ENCODE measurements around the gene TBX1. TPM values are rescaled to one million over a fixed set of nuclear protein-coding genes. Genes with fewer than 3 reads are reported as not detected.

Gene TBX1
- total RNA-seq, 1 experiment from 2014 or later = 12.8 TPM

GRCh38 chr22:19749876-19750275 lies 10.7 kb upstream of the TBX1 start (continued):
- TF ChIP-seq ZNF138 (CRISPR knock-in tag; conservative IDR thresholded peaks at IDR 0.05) (no peak), ELF4 (CRISPR knock-in tag; IDR thresholded peaks at IDR 0.05; ENCODE audit: low read depth) (no peak)

- no peaks in the 10 kb centered on the region for H3K36me3 Mint-ChIP-seq
- DNase-seq (ENCODE audit: low spot score) (no peak), ATAC-seq (no peak)
- H3K9me3 Mint-ChIP-seq = no peaks in the 10 kb centered on the region
- no peak overlapping the region for H3K4me3 Mint-ChIP-seq
- H3K27me3 Mint-ChIP-seq (ENCODE audit: low read depth) = peaks cover 42% of the 10 kb centered on the region
- no peak for TF ChIP-seq JUN (CRISPR knock-in tag; IDR thresholded peaks at IDR 0.05)
- no peak for TF ChIP-seq E2F5 (CRISPR knock-in tag; IDR thresholded peaks at IDR 0.05)
- TF ChIP-seq NR2C2 (CRISPR knock-in tag; IDR thresholded peaks at IDR 0.05) = no peak
- TF ChIP-seq NR3C1 (CRISPR knock-in tag; conservative IDR thresholded peaks at IDR 0.05; ENCODE audit: low read depth) = no peak
- TF ChIP-seq KAT7 (CRISPR knock-in tag; IDR thresholded peaks at IDR 0.05; ENCODE audit: borderline replicate concordance) = no peak
- no peak for TF ChIP-seq CBFB (CRISPR knock-in tag; IDR thresholded peaks at IDR 0.05; ENCODE audit: low read depth)
- TF ChIP-seq, protein P1, sequence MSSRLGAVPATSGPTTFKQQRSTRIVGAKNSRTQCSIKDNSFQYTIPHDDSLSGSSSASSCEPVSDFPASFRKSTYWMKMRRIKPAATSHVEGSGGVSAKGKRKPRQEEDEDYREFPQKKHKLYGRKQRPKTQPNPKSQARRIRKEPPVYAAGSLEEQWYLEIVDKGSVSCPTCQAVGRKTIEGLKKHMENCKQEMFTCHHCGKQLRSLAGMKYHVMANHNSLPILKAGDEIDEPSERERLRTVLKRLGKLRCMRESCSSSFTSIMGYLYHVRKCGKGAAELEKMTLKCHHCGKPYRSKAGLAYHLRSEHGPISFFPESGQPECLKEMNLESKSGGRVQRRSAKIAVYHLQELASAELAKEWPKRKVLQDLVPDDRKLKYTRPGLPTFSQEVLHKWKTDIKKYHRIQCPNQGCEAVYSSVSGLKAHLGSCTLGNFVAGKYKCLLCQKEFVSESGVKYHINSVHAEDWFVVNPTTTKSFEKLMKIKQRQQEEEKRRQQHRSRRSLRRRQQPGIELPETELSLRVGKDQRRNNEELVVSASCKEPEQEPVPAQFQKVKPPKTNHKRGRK (CRISPR knock-in tag; IDR thresholded peaks at IDR 0.05; ENCODE audit: borderline replicate concordance) = no peak
- no peak for TF ChIP-seq E2F4 (CRISPR knock-in tag; IDR thresholded peaks at IDR 0.05; ENCODE audit: borderline replicate concordance, low read depth)
- POLR2A ChIA-PET = no interaction called here
- H3K27ac Mint-ChIP-seq = no peak overlapping the region
- CTCF ChIA-PET = interaction anchor here (0.9 to 7.5 kb wide), 11 partner anchors 10 to 203 kb away, joined by 3 to 110 read pairs (median 4); partner anchors contain the start of gene GP1BB
- peaks cover 2% of the 10 kb centered on the region for H3K4me1 Mint-ChIP-seq
Measured at GRCh38 chr22:19750507-19751490, 9.8 kb upstream of the TBX1 start.

DNA sequence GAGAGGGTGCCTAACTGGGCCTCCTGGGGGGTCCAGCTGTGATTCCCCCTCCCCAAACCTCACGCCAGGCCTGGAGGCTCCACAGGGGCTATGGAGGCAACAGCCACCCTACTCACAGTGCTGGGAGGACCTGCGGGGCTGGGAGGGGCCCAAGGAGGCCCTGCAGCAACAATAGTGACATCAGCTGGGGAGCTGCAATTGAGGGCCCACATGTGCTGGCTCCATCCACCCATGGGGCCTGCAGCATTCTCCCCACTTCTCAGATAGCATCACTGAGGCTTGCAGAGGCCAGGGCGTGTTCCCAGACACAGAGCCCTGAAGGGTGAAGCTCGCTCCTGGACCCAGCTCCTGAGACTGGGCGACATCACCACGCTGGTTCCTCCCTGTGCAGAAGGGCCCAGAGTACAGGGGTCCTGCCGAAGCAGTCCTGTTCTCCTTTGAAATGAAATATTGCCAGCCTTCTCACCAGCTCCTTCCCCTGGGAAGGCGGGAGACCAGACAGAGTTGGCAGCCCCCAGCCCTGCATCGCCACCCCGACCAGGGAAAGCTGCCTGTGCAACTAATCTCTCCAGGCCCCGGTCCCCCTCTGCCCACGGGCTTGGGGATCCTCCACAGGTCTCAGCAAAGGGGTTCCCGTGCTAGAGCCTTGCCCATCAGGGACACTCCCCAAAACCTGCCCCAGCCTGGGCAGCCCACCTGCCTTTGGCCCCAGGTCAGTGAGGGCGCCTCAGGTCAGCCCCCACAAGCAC lies 8.9 kb upstream of the TBX1 start:
- POLR2A ChIA-PET = no interaction called here
- H3K9me3 Mint-ChIP-seq = no peaks in the 10 kb centered on the region
- ATAC-seq (no peak), DNase-seq (ENCODE audit: low spot score) (no peak)
- no peak overlapping the region for H3K27ac Mint-ChIP-seq
- no peaks in the 10 kb centered on the region for H3K36me3 Mint-ChIP-seq
- H3K27me3 Mint-ChIP-seq (ENCODE audit: low read depth) = peaks cover 51% of the 10 kb centered on the region
- CTCF ChIA-PET = interaction anchor here (0.9 to 7.5 kb wide), 10 partner anchors 11 to 202 kb away, joined by 3 to 110 read pairs (median 4); partner anchors contain the start of gene GP1BB
- peaks cover 6% of the 10 kb centered on the region for H3K4me1 Mint-ChIP-seq
- H3K4me3 Mint-ChIP-seq = no peak overlapping the region
- TF ChIP-seq SP1 (CRISPR knock-in tag; conservative IDR thresholded peaks at IDR 0.05) (no peak), ESRRA (CRISPR knock-in tag; IDR thresholded peaks at IDR 0.05; ENCODE audit: borderline replicate concordance) (no peak), NFATC4 (CRISPR knock-in tag; IDR thresholded peaks at IDR 0.05) (no peak), GTF2I (CRISPR knock-in tag; conservative IDR thresholded peaks at IDR 0.05) (no peak), EMX1 (CRISPR knock-in tag; IDR thresholded peaks at IDR 0.05) (no peak), ZNF317 (CRISPR knock-in tag; IDR thresholded peaks at IDR 0.05; ENCODE audit: borderline replicate concordance, low read depth) (no peak), CREM (CRISPR knock-in tag; IDR thresholded peaks at IDR 0.05) (no peak), ZNF423 (CRISPR knock-in tag; IDR thresholded peaks at IDR 0.05) (no peak), HMGXB4 (CRISPR knock-in tag; IDR thresholded peaks at IDR 0.05) (no peak)
- TF ChIP-seq, protein P2, sequence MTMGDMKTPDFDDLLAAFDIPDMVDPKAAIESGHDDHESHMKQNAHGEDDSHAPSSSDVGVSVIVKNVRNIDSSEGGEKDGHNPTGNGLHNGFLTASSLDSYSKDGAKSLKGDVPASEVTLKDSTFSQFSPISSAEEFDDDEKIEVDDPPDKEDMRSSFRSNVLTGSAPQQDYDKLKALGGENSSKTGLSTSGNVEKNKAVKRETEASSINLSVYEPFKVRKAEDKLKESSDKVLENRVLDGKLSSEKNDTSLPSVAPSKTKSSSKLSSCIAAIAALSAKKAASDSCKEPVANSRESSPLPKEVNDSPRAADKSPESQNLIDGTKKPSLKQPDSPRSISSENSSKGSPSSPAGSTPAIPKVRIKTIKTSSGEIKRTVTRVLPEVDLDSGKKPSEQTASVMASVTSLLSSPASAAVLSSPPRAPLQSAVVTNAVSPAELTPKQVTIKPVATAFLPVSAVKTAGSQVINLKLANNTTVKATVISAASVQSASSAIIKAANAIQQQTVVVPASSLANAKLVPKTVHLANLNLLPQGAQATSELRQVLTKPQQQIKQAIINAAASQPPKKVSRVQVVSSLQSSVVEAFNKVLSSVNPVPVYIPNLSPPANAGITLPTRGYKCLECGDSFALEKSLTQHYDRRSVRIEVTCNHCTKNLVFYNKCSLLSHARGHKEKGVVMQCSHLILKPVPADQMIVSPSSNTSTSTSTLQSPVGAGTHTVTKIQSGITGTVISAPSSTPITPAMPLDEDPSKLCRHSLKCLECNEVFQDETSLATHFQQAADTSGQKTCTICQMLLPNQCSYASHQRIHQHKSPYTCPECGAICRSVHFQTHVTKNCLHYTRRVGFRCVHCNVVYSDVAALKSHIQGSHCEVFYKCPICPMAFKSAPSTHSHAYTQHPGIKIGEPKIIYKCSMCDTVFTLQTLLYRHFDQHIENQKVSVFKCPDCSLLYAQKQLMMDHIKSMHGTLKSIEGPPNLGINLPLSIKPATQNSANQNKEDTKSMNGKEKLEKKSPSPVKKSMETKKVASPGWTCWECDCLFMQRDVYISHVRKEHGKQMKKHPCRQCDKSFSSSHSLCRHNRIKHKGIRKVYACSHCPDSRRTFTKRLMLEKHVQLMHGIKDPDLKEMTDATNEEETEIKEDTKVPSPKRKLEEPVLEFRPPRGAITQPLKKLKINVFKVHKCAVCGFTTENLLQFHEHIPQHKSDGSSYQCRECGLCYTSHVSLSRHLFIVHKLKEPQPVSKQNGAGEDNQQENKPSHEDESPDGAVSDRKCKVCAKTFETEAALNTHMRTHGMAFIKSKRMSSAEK (CRISPR knock-in tag; IDR thresholded peaks at IDR 0.05; ENCODE audit: borderline replicate concordance) = no peak
- TF ChIP-seq, protein P3, sequence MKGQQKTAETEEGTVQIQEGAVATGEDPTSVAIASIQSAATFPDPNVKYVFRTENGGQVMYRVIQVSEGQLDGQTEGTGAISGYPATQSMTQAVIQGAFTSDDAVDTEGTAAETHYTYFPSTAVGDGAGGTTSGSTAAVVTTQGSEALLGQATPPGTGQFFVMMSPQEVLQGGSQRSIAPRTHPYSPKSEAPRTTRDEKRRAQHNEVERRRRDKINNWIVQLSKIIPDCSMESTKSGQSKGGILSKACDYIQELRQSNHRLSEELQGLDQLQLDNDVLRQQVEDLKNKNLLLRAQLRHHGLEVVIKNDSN (CRISPR knock-in tag; IDR thresholded peaks at IDR 0.05) = no peak

Measured in WTC11 (cell line).